ENCODE data around the gene PDK3. TPM values are rescaled to one million over a fixed set of nuclear protein-coding genes. Genes with fewer than 3 reads are reported as not detected.

PDK3 gene
- total RNA-seq, 1 experiment from 2014 or later, result 47.3 TPM

- no CpG with 5 or more reads among the region's 8 CpGs for WGBS (ENCODE audit: extremely low coverage, insufficient read length, low lambda C conversion rate)
Observed at GRCh38 chrX:24494647-24495075, 29.6 kb downstream of the PDK3 start.

More at GRCh38 chrX:24494647-24495075, 29.6 kb downstream of the PDK3 start:
- Histone ChIP-seq H2BK20ac (ENCODE audit: low read depth, low read length, poor library complexity, severe bottlenecking) (no peak overlapping the region), H3K27ac (ENCODE audit: insufficient read length, low read depth, low read length) (no peak overlapping the region), H3K9me3 (ENCODE audit: control insufficient read depth, low read depth, low read length) (no peaks in the 10 kb centered on the region), H2BK120ac (ENCODE audit: low read depth, low read length, poor library complexity, severe bottlenecking) (no peak overlapping the region), H3K14ac (ENCODE audit: insufficient read depth, low read length) (no peak overlapping the region), H3K23me2 (ENCODE audit: insufficient read length, low read depth, low read length, poor library complexity, severe bottlenecking) (no peaks in the 10 kb centered on the region), H4K8ac (replicated peaks; ENCODE audit: insufficient read length, low read depth, low read length) (no peak overlapping the region), H2BK12ac (ENCODE audit: insufficient read length, low read depth, low read length) (no peak overlapping the region), H4K5ac (ENCODE audit: insufficient read length, low read depth, low read length) (no peak overlapping the region), H2BK15ac (ENCODE audit: low read depth, low read length) (no peak overlapping the region), H3T11ph (ENCODE audit: low read length) (no peak overlapping the region), H4K91ac (ENCODE audit: insufficient read length, low read depth, low read length) (no peak overlapping the region), H2BK5ac (ENCODE audit: insufficient read length, low read length) (no peak overlapping the region), H3K79me1 (ENCODE audit: insufficient read depth, low read depth, low read length, poor library complexity, severe bottlenecking) (no peaks in the 10 kb centered on the region), H2AK5ac (ENCODE audit: insufficient read length, low read length) (no peak overlapping the region), H3K4me2 (ENCODE audit: insufficient read depth, insufficient read length, low read length) (no peak overlapping the region), H3K23ac (ENCODE audit: insufficient read length, low read depth, low read length) (no peak overlapping the region), H3K9ac (ENCODE audit: extremely low read depth, insufficient read length, low read length) (no peak overlapping the region), H2AFZ (ENCODE audit: low read length) (no peak overlapping the region), H4K20me1 (ENCODE audit: control insufficient read depth, insufficient read depth, insufficient read length) (no peaks in the 10 kb centered on the region), H3K4ac (ENCODE audit: low read depth, low read length) (no peak overlapping the region), H3K18ac (ENCODE audit: insufficient read length, low read depth, low read length) (no peak overlapping the region), H3K79me2 (ENCODE audit: insufficient read depth, low read length) (no peaks in the 10 kb centered on the region), H3K56ac (ENCODE audit: insufficient read length, low read depth, low read length) (no peak overlapping the region), H3K4me1 (ENCODE audit: insufficient read depth, low read length) (peaks cover 12% of the 10 kb centered on the region), H3K27me3 (ENCODE audit: insufficient read depth, low read length) (no peaks in the 10 kb centered on the region)
- DNase-seq, result no peak
- no peaks in the 10 kb centered on the region; a peak in 1 of 5 replicates for H3K9me3 Mint-ChIP-seq
- no peaks in the 10 kb centered on the region for H3K27me3 Mint-ChIP-seq (ENCODE audit: low read depth)
- peak overlapping the region in 2 of 3 experiments; percentile 69 to 93; a peak in 4 of 7 replicates for H3K27ac Mint-ChIP-seq
- peaks cover 0 to 28% (median 13%) of the 10 kb centered on the region in 3 experiments; a peak in 6 of 7 replicates for H3K36me3 Mint-ChIP-seq (ENCODE audit: insufficient read depth in 1 of 3, low read depth in 3 of 3)
- TF ChIP-seq CTCF (conservative IDR thresholded peaks at IDR 0.05), result no peak
- no peak overlapping the region for H3K4me3 Mint-ChIP-seq
- peaks cover 58 to 66% of the 10 kb centered on the region in 2 experiments for H3K4me1 Mint-ChIP-seq

Measured in H9 (cell line).